ENCODE measurements around the gene FRS2.

DNA sequence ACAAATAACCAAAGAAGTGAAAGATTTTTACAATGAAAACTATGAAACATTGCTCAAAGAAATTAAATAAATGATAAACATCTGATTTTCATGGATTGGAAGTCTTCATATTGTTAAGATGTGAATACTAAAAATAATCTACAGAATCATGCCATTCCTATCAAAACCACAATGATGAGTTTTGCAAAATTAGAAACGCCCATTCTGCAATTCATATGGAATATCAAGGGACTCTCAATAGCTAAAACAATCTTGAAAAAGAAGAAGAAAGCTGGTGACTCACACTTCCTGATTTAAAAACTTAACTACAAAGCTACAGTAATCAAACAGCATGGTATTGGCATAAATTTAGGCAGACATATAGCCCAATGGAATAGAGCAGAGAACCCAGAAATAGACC is 74.9 kb downstream of the FRS2 start:
- TF ChIP-seq, protein P1, sequence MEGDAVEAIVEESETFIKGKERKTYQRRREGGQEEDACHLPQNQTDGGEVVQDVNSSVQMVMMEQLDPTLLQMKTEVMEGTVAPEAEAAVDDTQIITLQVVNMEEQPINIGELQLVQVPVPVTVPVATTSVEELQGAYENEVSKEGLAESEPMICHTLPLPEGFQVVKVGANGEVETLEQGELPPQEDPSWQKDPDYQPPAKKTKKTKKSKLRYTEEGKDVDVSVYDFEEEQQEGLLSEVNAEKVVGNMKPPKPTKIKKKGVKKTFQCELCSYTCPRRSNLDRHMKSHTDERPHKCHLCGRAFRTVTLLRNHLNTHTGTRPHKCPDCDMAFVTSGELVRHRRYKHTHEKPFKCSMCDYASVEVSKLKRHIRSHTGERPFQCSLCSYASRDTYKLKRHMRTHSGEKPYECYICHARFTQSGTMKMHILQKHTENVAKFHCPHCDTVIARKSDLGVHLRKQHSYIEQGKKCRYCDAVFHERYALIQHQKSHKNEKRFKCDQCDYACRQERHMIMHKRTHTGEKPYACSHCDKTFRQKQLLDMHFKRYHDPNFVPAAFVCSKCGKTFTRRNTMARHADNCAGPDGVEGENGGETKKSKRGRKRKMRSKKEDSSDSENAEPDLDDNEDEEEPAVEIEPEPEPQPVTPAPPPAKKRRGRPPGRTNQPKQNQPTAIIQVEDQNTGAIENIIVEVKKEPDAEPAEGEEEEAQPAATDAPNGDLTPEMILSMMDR (IDR thresholded peaks at IDR 0.05): no peak
- no peak for TF ChIP-seq POLR2A (IDR thresholded peaks at IDR 0.05)
